ENCODE measurements around the gene HPCAL4.

HPCAL4 gene

DNA sequence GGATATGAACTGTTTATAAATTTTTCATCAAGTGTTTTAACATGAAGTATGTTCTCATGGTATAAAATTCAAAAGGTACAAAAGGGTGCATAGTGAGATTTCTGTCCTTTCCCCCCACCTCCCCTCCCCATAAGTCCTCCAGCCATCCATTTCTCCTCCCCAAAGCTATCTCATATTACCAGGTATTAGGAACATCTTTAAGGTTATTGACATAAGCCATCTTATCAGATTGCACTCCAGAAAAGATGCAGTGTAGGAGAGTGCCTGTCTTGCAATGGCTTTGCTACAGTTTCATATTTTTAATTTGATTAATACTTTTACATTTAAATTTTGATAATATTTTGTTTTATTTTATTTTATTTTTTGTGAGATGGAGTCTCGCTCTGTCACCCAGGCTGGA, 13.5 kb upstream of the HPCAL4 start:
- DNase-seq (ENCODE audit: insufficient read length, low spot score) (no peak), FAIRE-seq (no peak)

DNA sequence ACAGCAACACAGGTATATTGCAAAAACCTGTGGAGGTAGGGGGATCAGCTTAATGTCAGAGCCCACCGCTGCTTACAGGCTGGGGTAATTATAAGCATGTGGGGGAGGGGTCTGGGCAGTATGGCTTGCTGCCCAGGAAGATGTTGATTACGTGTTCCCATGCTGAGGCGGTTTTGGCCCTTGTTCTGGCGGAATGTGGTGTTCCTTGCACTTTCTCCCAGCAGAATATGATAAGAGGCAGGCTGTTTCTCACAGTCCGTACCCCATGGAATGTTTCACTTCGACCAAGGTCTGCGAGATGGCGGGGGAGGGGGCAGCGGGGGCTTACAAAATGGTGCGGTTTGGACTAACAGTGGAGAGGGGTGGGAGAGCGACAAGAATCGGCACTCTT, 9.8 kb upstream of the HPCAL4 start:
- DNase-seq (ENCODE audit: insufficient read length, low spot score) (no peak), FAIRE-seq (no peak)

DNA sequence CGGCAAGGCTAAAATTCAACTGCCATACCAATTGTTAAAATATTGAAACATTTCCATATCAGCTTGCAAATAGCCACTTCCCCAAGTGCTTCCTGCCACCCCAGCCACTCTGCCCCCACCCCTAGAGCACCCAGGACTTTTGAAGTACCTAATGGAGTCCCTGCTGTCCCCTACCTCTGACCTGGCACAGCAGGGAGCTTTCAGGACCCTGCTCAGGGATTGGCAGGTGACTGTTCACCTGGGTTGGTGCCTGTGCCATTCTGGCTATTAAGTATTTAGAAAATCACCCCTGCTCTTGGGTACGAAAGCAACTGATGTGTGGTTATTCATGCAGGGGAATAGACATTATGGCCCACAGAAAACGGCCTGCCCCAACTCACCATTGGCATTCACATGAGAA, 9.1 kb upstream of the HPCAL4 start:
- no peak for FAIRE-seq
- DNase-seq (ENCODE audit: insufficient read length, low spot score) = no peak

DNA sequence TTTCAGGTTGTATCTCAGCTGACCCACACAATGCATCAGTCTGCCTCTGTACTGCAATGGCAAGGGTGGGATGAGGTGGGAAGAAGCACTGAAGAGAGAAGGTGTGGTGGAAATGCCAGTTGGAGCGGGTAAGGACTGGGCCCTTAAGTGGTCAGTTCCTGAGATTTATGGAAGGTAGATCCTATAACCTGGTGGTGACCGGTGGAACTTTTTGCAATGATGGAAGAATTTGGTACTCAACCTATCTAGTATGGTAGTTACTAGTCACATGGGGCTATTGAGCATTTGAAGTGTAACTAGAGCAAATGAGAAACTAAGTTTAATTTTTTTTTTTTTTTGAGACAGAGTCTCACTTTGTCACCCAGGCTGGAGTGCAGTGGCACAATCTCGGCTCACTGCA, 8.2 kb upstream of the HPCAL4 start:
- FAIRE-seq (no peak), DNase-seq (ENCODE audit: insufficient read length, low spot score) (no peak)

DNA sequence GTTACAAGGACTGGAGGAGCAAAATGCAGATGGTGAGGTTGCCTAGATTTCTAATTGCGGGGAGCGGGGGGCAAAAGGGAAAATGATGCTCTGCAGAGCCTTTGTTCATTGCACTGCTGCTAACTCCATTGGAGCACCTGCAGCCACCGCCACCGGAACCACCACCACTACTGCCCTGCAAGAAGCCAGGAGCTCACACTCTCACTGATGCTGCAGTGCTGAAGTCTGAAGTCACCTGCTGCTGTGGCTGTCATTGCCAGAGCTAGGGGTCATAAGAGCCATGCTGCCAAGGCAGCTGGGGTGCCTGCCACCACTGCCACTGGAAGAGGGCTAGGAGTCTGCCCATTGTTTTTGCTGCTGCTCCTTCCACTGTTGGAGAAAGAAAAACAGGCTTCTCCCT, 7.3 kb upstream of the HPCAL4 start:
- FAIRE-seq (no peak), DNase-seq (ENCODE audit: insufficient read length, low spot score) (no peak)

DNA sequence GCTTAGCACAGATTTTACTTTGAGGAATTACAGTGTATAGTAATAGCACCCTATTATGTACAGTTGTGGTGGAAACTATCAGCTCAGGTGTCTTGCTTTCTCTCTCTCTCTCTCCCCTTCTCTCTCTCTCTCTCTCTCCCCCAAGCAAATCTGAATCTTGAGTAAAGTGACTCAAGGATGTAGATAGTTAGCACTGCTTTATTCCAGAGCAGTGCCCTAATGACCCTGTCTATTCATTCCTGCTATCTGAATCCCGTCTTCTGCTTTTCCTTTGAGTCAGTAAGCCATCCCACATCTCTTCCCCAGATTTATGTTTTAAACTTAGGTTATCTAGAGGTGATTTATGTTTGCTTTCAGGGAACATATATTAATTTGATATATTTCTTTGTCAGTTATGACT, 5.2 kb upstream of the HPCAL4 start:
- DNase-seq (ENCODE audit: insufficient read length, low spot score) = no peak
- no peak for FAIRE-seq

DNA sequence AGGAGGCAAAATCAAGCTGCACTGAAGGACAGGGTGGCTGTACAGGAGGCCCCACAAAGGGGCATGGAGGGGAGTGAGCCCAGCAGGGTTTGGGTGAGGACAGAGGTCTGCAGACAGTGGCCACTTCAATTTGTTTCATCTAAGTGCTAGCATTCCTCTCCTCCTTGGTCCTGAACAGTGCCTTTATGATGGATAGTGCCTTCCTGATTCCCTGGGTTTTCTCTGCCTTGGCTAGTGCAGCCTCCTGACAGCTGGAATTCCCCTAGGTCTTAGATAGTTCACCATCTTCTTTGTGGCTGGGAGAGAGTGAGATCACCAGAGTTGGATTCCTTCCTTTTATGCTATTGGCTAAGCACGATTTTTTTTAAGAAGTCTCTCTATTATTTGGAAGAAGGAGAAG, 3.8 kb upstream of the HPCAL4 start:
- no peak for DNase-seq (ENCODE audit: insufficient read length, low spot score)
- no peak for FAIRE-seq

DNA sequence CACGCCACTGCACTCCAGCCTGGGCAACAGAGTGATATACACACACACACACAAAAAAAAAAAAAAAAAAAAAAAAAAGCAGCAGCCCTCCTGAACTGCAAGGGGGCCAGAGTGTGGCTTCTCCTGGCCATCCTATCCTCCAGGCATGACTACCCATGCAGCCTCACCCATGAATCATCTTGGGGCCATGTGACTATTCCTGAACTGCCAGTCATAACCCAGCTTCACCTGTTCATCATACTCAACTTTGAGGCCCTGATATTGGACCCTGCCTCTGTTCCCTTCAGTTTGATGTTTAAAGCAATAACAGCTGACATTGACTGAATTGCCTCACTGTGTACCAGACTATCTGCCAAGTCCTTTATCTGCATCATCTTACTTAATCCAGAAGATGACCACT, 2.8 kb upstream of the HPCAL4 start:
- FAIRE-seq (no peak), DNase-seq (ENCODE audit: insufficient read length, low spot score) (no peak)

DNA sequence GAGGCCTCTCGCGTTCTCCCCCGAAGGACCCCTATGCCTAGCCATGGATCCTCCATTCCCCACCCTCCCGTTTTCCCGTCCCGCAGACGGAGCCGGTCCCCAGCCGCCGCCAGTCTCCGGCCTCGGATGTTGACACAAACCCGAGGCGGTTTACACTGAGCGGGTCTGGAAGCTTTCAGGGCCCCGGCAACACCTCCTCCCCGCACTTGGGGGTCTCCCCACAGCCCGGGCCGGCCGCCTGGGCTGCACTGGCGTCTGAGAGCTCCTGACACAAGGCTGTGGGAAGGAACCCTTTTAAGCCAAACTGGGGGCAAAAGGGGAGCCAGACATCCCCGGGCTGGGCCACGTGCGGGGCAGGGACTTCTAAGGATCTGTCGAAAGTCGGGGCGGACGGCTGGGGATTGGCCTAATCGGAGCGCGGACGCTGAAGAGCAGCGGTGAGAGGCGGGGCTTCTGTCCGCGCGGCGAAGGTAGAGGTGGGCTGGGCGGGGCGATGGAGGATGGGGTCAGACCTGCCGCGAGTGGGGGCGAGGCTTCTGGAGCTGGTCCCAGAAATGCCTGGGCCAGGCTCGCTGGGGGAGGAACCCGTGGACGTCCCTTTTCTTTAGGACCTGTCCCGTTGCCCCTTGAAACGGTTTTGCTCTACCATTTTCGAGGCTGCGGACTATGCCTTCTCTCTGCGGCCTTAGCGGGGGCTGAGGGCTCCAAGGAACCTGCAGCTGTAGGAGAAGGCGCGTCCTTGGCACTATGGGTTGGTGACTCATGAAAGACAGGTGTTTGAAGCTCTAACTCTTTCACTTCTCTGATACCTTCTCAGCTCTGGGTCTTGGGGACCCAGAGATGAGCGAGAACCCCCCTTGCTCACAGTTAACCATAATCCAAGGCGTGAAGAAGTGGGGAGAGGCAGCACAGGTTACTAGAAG, 1.2 kb upstream of the HPCAL4 start:
- DNase-seq (ENCODE audit: insufficient read length, low spot score) = no peak
- no peak for FAIRE-seq

DNA sequence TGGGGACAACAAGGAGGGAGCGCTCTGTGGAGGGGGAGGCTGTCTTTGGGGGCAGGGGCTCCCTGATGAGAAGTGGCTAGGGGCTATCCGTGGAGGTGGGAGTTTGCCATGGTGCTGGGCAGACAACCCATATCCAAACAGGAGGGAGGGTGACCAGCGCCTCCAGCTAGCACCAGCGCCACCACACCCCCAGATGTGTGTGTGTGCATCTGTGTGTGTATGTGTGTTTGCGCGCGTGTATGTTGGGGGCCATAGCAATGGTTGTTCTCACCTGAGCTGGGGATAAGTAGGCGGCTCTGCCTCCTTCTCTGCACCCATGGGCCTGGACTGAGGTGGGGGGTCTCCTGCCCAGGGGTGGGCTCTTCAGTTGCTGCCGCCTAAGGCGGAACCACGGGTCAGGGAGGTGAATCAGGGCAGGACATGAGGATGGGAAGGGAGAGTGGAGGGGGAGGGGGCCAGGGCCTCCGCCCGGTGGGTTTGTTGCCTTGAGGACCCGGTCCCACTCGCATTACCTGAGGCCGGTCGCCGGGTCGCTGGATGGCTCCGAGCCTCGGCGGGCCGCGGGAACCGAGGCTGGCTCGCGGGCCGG, 345 bp downstream of the HPCAL4 start:
- FAIRE-seq (no peak), DNase-seq (ENCODE audit: insufficient read length, low spot score) (no peak)

DNA sequence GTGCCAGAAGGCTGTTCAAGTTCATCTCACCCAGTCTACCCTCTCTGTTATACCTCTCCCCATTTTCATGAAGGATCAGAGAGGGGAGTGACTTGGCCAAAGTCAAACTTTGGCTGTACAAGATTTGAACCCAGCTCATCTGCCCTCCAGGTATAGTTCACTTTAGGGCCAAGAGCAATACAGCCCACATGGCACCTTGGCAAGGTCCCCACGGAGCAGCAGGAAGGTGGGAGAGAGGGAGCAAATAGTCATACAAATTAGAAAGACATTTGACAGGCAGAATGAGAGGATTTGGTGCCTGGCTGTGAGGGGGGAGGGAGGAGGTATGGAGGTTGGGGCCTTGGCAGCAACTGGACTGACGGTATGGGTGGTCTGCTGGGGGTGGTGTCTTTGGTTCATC, 1.0 kb downstream of the HPCAL4 start:
- FAIRE-seq = no peak
- no peak for DNase-seq (ENCODE audit: insufficient read length, low spot score)

DNA sequence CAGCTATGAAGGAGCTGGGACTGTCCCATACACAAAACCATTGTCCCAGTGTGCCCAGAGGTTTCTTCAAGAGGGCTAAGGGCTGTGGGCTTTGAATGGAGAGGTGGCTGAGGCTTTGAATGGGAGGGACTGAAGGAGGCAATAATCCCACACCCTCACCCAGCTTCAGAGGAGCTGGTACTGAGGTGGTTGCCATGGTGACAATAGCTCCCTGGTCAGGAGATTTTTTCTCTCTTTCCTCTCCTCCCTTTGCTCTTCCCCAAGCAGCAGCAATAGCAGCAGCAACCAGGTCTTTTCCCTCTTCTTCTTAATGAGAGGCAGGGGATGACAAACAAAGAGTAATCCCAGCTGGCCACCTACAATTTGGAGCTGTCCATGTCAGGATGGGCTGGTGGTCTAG, 1.6 kb downstream of the HPCAL4 start:
- FAIRE-seq (no peak), DNase-seq (ENCODE audit: insufficient read length, low spot score) (no peak)

DNA sequence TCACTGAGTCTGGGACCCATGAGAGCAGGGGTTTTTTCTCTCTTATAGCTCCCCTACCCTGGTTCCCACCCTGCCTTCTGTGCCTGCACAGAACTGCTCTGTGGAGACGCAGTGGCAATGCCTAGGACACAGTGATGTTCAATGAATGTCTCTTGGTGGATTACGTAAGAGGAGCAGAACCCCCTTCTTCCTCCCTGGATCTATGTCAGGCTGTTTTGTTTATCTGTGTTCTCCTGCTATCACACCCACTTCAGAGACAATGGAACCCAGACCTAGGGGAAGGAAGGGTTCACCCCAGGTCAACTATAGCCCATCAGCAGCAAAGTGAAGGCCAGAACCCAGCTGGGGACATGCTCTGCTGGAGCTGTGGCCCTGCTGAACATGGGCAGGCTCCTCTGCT, 2.0 kb downstream of the HPCAL4 start:
- FAIRE-seq (no peak), DNase-seq (ENCODE audit: insufficient read length, low spot score) (no peak)

DNA sequence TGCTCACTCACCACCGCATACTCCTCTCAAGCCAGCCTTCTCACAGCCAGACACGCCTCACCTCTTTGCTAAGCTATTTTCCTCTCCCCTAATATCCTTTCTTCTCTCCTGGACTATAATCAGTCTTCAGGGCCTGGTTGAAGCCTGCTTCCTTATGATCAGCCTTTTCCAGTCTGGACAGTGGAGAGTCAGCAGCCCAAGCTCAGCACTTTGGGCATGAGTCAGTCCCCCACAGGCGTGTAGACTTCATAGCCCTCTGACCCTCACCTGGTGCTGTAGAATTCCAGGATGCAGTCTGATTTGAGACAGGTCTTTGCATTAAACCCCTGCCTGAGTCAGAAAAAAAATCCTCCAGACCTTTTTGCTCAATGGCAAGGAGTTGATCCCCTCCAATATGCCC, 2.5 kb downstream of the HPCAL4 start:
- no peak for FAIRE-seq
- no peak for DNase-seq (ENCODE audit: insufficient read length, low spot score)

DNA sequence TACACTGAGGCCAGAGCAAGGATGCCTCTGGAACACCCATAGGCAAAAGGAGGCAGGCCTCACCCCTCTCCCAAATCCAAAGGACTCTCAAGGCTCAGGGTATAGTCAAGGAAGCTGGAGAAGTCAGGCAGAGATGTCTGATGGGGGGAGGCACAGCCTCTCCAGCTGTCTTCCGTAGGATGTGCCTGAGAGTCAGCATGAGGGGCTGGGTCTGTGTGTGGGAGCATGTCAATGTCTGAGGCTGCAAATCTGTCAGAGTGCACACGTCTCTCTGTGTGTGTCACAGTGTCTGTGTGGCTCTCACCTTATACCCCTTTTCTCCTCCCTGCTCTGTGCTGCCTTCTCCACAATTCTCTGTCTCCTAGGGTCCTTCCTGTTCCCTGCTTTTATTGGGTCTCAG, 4.0 kb downstream of the HPCAL4 start:
- no peak for DNase-seq (ENCODE audit: insufficient read length, low spot score)
- FAIRE-seq = no peak

DNA sequence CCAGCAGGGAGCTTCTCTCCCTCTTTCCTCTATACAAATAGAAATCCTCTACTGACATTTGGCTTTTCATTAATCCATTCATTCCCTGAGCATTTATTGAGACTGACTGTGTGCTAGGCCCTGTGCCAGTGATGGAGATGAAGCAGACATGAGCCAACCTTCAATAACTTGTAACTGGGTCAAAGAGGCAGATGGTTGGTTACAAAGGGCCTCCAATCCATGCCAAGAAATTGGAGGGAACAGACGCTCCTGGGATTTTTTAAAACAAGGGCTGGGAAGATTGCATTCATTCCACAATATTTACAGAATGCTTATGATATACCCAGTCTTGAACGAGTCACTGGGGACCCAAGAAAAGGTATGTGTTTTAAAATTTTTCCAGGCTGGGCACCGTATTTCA, 6.2 kb downstream of the HPCAL4 start:
- no peak for FAIRE-seq
- DNase-seq (ENCODE audit: insufficient read length, low spot score) = no peak

DNA sequence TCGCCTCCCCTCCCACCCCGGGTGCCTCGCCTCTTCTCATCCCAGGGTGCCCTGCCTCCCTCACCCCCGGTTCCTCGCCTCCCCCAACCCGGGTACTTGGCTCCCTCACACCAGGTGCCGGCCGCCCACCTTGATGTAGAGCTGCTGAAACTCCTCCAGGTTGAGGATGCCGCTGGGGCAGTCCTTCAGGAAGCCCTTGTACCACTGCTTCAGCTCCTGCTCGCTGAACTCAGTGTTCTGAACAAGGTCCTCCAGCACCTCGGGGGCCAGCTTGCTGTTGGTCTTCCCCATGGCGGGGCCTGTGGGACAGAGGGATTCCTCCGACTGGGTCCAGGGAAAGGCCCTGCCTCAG, 6.9 kb downstream of the HPCAL4 start:
- FAIRE-seq = no peak
- no peak for DNase-seq (ENCODE audit: insufficient read length, low spot score)

DNA sequence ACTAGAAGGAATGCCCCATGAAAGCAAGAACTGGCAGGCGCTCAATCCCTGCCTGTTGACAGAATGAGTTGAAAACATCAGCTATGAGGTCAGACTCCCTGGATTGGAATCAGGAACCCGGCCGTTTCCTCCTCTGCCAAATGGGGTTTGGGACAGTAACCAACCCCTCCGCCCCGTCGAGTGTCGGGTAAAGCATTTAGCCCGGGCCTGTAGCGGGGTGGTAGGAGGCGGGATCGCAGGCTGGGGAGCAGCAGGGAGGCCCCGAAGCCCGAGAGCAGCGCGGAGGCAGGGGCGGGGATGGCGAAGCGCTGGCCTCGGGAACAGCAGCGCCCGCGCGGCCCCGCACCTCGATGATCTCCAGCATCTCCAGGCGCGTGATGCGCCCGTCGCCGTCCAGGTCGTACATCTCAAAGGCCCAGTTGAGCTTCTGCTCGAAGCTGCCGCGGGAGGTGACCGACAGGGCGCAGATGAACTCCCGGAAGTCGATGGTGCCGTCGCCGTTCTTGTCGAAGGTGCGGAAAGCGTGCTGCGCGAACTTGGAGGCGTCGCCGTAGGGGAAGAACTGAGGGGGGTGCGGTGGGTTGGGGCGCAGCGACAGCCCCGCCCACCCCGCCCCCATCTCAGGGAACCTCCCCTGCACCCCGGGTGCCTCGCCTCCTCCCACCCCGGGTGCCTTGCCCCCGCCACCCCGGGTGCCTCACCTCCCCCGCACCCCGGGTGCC, 7.5 kb downstream of the HPCAL4 start:
- no peak for DNase-seq (ENCODE audit: insufficient read length, low spot score)
- FAIRE-seq = no peak

DNA sequence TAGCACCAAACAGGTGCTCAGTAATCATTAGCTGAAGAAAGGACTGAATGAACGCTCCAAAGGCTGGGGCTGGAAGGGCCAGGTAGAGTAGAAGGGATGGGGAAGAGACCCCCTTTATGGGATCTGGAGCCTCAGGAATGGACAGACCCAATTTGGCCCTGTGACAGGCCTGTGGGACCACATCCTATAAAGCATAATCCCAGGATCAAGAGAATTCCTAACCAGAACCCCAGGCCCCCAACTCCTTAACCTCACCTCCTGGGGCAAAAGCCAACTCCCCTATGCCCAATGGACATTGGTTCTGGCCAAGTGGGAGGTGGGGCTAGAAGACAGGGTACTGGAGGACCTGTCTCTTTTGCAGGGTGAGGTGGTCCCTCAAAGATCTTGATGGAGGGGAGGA, 9.2 kb downstream of the HPCAL4 start:
- no peak for DNase-seq (ENCODE audit: insufficient read length, low spot score)
- no peak for FAIRE-seq

DNA sequence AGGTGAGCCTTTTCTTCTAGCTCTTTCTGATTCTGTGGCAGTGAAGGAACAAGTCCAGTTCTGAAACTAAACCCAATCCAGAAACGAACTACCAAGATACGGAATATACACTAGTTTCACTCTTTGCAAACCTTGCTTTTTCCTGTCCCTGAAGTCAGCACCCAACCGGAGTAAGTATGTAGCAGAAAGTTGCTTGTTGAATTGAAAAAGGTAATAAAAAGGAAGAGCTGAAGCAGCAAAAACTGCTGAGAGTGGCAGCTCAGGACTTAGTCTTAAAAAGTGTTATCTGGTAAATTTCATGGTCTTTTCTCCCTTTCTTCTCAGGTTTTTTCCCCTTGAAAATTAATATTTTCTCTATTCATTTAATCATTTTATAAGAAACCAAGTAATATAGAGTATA, 9.9 kb downstream of the HPCAL4 start:
- no peak for FAIRE-seq
- DNase-seq (ENCODE audit: insufficient read length, low spot score) = no peak

DNA sequence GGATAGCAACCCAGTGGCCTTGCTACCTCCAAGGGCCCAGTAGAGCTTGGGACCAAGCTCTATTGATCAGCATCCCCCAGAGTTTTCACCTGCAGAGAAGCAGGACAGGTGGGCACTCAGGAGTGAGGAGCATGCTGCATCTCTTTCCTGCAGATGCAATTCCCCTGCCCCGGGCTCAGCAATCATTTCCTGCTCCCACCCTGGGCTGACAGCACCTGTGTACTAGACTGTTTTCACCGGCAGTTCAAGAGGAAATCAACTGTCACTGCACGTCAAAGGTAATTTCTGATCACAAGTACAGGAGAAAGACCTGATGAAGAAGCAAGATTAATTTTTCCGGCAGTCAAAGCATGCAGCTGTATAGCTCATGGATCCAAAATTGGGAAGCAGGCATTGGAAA, 10.5 kb downstream of the HPCAL4 start:
- DNase-seq (ENCODE audit: insufficient read length, low spot score) (no peak), FAIRE-seq (no peak)

DNA sequence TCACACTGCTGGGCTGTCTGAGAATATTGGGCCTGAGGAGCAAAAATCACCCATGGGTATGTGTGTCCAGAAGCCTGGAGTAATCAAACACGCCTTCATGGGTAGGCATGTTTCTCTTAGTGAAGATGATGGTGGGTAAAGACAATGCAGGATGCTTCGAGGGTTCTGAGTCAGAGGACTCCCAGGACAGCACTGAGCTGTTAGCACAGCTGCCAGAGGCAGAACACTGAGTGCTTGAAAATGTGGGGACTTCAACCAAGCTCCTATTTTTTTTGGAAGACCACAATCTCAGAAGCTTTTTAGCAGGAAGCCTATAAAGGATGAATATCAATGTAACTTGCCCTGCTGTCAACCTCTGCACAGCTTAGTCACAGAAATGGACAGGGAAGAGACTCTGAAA, 11.4 kb downstream of the HPCAL4 start:
- DNase-seq (ENCODE audit: insufficient read length, low spot score) (no peak), FAIRE-seq (no peak)
